Measurements from ENCODE around the gene SLC31A1.
"Not testable (repeated sequence)": the region's sequence is repeated elsewhere in the genome, so short reads cannot be mapped to it uniquely, and the experiment has no call there.

The SLC31A1 gene

GRCh38 chr9:113220467-113221002 is 809 bp upstream of the SLC31A1 start:
- DNase-seq (ENCODE audit: low read depth, low spot score), result no peak

GRCh38 chr9:113221800-113222481 is 597 bp downstream of the SLC31A1 start:
- no peak for DNase-seq (ENCODE audit: low read depth, low spot score)

DNA sequence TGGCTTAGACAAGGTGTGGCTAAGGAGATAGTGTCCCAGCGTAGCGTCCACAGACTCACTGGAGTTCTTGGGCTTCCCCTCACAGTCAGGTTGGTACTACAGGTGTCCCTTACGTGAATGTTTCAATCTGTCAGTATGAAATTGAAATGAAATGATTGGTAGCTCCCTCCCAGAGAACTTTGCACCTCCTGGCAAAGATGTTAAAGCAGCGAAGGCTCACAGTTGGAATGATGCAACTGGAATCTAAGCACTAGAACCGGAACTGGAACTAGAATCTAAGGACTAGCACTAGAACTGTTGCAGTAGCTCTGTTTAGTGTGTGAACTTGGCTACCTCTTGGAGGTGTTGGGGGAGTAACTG is 1.1 kb downstream of the SLC31A1 start:
- no peak for DNase-seq (ENCODE audit: low read depth, low spot score)

- DNase-seq (ENCODE audit: low read depth, low spot score), result no peak
These were observed 2.6 kb downstream of the SLC31A1 start for GRCh38 chr9:113223963-113224362.

DNA sequence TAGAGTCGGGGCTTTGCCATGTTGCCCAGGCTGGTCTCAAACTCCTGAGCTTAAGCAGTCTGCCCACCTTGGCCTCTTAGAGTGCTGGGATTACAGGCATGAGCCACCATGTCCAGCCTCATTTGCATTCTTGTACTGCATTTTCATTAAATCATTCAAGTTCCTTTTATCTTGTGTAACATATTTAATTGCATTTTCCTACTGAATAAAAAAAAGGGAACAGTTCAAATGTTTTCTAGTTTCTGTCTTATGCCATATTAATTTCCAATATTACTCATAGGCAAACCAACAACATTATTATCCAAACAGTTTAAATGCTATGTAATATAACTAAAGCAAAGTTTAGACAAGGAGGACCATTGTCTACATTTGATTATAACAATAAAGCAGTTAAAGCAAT is 6.1 kb downstream of the SLC31A1 start:
- DNase-seq (ENCODE audit: low read depth, low spot score), result no peak

DNA sequence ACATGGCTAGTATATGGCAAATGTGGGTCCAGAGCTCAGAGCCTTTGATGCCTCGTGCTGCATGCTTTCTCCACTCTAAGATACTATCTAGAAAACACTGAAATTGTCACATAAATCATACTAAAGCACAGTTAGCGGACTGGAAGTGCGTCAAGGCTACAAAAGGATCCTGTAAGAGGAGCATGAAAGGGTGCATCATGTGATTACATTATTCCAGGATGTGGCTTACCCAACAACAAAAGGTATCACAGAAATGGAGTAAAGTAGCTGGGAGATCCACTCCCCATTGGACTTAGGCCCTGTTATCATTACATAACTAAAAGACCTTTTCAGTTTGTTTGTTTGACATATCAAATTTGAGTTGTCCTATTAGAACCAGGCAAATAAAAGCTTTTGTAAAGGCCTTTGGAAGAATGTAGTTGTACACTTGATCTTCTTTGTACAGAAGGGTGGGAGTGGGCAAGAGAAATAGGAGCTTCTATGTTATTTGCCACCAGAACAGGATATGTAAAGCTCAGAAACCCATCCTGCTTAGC is 6.9 kb downstream of the SLC31A1 start:
- DNase-seq (ENCODE audit: low read depth, low spot score), result no peak

DNA sequence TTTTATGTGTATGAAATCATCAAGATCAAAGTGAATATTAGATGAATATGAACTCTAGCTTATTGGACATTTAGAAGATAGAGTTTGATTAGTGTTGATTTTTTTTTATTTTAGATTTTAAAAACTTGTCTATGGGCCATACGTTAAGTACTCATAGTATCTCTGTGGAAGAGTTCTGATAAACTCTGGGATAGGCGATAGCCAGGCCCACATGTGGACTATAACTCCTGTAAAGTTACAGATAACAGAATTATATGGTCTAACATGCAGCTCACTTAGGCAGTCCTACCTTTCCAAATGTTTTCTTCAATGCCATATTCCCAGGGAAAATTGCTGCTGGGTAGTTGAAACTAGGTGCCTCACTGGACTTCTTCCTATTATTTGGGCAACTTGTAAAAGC is 10.4 kb downstream of the SLC31A1 start:
- no peak for DNase-seq (ENCODE audit: low read depth, low spot score)

GRCh38 chr9:113235701-113236255 is 14.4 kb downstream of the SLC31A1 start:
- not testable (repeated sequence) for DNase-seq (ENCODE audit: low read depth, low spot score)

- DNase-seq (ENCODE audit: low read depth, low spot score), result no peak
These were observed 15.7 kb downstream of the SLC31A1 start for GRCh38 chr9:113237026-113237425.

GRCh38 chr9:113238202-113238858 is 17.0 kb downstream of the SLC31A1 start:
- no peak for DNase-seq (ENCODE audit: low read depth, low spot score)

DNA sequence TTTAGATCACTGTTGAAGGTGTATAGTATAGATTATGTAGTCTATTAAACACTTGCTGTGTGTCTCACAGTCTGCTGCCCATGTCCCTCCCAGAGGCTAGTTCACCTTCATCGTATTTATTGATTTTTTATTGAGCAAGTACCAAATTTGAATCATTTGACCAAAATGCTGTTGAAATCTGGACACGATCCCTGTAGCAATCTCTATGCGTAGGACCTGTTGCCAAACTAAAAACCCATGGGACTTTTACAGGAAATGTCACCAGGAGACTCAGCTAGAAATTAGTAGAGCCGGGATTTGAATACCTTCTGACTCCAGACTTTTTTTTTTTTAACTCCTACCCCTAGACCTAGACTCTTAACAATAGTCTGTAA is 17.5 kb downstream of the SLC31A1 start:
- DNase-seq (ENCODE audit: low read depth, low spot score), result no peak

DNA sequence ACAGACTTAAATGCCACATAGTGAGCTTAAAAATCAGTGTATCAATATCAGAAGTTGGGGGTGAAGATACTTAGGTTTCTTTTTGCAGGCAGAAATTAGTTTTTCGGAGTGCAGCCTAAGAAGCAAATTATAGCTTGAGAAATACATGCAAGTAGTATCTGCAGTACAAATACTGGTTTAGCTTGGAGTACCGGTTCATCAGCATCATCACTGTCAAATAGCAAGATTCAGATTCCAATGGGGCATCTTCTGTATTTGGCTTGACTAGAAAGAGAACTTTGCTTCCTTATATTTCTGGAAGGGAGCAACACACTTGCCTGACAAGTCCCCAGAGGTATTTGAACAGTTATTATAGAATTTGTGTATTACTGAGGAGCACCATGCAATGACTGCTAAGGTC is 19.8 kb downstream of the SLC31A1 start:
- no peak for DNase-seq (ENCODE audit: low read depth, low spot score)

DNA sequence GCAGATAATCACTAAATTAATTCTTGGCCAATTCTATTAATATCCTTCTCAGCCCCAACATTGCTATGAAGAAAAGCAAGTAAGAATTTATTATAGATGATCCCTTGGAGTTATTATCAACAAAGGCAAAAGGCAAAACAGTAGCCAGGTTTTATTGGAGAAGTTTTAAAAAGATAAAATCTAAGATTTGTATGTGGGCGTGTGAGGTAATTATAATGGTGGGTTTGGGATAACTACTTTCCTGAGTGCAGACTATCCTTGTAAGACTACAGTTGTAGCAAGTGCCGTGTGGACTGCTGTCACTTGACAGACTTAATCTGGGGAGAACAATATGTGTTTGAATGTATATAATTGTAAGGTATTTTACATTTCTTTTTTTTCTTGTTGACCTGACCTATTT is 23.2 kb downstream of the SLC31A1 start:
- DNase-seq (ENCODE audit: low read depth, low spot score), result no peak

DNA sequence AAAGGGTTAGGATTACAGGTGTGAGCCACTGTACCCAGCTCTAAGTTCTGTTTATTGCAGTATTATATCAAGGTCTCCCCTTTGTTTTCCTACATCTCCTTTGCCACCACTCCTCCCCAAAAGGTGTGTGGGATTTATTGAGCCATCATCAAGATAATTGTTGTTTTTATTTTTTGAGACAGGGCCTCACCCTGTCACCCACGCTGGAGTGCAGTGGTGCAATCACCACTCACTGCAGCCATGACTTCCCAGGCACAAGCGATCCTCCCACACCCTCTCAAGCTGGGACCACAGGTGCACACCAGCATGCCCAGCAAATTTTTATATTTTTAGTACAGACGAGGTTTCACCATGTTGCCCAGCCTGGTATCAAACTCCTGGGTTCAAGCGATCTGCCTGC is 24.6 kb downstream of the SLC31A1 start:
- DNase-seq (ENCODE audit: low read depth, low spot score), result no peak

DNA sequence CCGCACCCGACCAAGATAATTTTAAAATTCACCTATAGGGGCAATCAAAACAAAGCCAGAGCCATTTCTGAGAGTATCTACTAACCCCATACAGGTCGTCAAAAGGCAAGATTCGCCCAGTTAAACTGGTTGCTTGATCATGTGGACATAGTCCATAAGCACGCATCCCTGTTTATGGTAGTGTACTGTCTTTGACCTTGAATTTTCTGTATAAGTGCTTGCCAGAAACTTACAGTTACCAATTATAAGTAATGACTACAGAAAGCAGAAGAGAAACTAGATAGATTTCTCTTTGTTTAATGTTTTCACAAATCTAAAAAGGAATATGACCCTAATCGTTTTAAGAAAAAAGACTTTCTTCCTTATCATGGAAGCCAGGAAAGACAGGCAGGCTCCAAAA is 25.6 kb downstream of the SLC31A1 start:
- no peak for DNase-seq (ENCODE audit: low read depth, low spot score)

DNA sequence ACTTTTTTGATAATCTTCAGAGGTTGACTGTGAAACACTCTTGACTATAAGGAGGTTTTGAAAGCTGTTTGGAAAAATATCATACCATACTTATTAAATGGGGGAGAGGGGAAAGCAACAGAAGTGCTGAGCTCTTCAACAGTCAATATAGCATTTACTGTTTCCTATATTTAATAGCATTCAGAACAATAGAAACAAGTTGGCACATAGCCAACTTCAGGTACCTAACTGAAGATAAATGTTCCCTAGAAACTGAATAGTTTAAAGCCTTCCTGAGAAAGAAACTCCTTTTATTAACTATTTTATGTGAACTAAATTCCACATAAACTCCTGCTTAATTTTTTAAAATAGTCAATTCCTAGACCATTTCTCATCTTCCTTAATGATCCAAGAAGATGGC is 26.3 kb downstream of the SLC31A1 start:
- no peak for DNase-seq (ENCODE audit: low read depth, low spot score)

- not testable (repeated sequence) for DNase-seq (ENCODE audit: low read depth, low spot score)
These were observed 28.3 kb downstream of the SLC31A1 start for GRCh38 chr9:113249661-113250060.

DNA sequence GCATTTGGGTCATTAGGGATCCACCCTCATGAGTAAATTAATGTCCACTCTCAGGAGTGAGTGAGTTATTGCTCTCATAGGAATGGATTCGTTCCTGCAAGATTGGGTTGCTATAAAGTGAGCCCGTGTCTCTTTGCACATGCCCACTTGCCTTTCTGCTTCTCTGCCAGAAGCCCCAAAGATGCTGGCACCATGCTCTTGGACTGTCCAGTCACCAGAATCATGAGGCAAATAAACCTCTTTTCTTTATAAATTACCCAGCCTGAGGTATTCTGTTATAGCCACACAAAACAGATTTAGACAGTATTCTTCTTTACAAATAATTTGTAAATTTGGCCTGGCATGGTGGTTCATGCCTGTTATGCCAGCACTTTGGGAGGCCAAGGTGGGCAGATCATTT is 29.5 kb downstream of the SLC31A1 start:
- no peak for DNase-seq (ENCODE audit: low read depth, low spot score)

- no peak for DNase-seq (ENCODE audit: low read depth, low spot score)
These were observed 33.6 kb downstream of the SLC31A1 start for GRCh38 chr9:113254991-113255390.

DNA sequence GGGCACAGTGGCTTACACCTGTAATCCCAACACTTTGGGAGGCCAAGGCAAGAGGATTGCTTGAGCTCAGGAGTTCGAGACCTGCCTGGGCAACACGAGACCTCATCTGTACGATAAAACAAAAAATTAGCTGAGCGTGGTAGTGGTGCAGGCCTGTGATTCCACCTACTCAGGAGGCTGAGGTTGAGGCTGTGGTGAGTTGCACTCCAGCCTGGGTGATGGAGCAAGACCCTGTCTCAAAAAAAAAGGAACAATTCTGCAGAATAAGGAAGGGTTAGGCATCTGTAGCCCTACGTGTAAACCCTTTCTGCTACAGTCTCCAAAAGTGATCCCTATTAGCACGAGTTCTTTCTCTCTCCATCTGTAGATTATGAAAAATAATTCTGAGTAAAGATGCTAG is 34.1 kb downstream of the SLC31A1 start:
- DNase-seq (ENCODE audit: low read depth, low spot score), result no peak

GRCh38 chr9:113257863-113258262 is 36.5 kb downstream of the SLC31A1 start:
- DNase-seq (ENCODE audit: low read depth, low spot score), result no peak

- DNase-seq (ENCODE audit: low read depth, low spot score), result no peak
These were observed 36.9 kb downstream of the SLC31A1 start for GRCh38 chr9:113258282-113258681.
